ENCODE measurements around the gene GLI3. TPM values are rescaled to one million over a fixed set of nuclear protein-coding genes. Genes with fewer than 3 reads are reported as not detected.

The GLI3 gene
- total and polyA plus RNA-seq, 2 experiments from 2014 or later, result 15.2 to 27.9 TPM

DNA sequence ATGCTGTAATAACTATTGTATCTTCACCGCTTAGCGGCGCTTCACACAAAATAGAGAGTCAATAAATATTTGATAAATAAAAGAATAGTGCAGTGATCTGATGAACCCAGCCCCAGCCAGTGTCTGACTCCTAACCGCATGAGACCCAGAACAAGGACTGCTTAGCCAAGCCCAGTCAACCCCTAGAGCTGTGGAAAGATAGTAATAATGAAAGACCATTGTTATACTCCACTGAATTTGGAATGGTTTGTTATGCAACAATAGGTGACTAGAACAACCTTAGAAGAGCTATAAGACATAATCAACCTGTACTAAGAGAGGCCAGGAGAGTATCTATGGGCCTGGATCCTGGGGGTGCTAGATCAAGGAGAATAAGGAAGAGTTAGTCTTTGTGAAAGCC lies 303.6 kb downstream of the GLI3 start:
- no peaks in the 10 kb centered on the region for H3K36me3 ChIP-seq
- no peak for DNase-seq (ENCODE audit: low read depth in 1 of 2, low spot score in 1 of 2)
- TF ChIP-seq, protein P1, sequence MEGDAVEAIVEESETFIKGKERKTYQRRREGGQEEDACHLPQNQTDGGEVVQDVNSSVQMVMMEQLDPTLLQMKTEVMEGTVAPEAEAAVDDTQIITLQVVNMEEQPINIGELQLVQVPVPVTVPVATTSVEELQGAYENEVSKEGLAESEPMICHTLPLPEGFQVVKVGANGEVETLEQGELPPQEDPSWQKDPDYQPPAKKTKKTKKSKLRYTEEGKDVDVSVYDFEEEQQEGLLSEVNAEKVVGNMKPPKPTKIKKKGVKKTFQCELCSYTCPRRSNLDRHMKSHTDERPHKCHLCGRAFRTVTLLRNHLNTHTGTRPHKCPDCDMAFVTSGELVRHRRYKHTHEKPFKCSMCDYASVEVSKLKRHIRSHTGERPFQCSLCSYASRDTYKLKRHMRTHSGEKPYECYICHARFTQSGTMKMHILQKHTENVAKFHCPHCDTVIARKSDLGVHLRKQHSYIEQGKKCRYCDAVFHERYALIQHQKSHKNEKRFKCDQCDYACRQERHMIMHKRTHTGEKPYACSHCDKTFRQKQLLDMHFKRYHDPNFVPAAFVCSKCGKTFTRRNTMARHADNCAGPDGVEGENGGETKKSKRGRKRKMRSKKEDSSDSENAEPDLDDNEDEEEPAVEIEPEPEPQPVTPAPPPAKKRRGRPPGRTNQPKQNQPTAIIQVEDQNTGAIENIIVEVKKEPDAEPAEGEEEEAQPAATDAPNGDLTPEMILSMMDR (IDR thresholded peaks at IDR 0.05; ENCODE audit: low read depth, low read length), result no peak
- no peak overlapping the region for H3K27ac ChIP-seq
- H3K4me3 ChIP-seq, result no peak overlapping the region
- no peaks in the 10 kb centered on the region for H3K4me1 ChIP-seq (ENCODE audit: low read depth)
- no peaks in the 10 kb centered on the region for H3K9me3 ChIP-seq (ENCODE audit: low read depth)
- no peaks in the 10 kb centered on the region for H3K27me3 ChIP-seq

DNA sequence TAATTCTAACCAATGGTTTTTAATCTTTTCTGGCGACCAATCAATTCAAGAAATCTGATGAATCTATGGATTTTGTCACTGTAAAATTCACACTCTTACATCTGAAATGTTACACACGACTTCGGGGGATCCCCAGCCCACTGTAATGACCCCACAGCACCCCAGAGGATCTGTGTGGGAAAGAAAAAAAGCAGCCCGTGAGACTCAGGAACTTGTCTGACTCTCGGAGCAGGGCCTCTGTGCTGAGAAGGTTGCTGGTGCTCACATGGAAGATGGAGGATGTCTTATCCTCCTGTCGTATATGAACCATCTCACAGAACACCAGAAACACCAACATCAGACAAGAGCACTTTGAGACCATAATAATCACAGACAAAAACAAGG lies 305.8 kb downstream of the GLI3 start:
- TF ChIP-seq, protein P1 (IDR thresholded peaks at IDR 0.05; ENCODE audit: low read depth, low read length), result no peak
- no peaks in the 10 kb centered on the region for H3K9me3 ChIP-seq (ENCODE audit: low read depth)
- H3K4me3 ChIP-seq, result no peak overlapping the region
- no peaks in the 10 kb centered on the region for H3K4me1 ChIP-seq (ENCODE audit: low read depth)
- DNase-seq (ENCODE audit: low read depth in 1 of 2, low spot score in 1 of 2), result no peak
- no peaks in the 10 kb centered on the region for H3K27me3 ChIP-seq
- no peak overlapping the region for H3K27ac ChIP-seq
- H3K36me3 ChIP-seq, result no peaks in the 10 kb centered on the region

DNA sequence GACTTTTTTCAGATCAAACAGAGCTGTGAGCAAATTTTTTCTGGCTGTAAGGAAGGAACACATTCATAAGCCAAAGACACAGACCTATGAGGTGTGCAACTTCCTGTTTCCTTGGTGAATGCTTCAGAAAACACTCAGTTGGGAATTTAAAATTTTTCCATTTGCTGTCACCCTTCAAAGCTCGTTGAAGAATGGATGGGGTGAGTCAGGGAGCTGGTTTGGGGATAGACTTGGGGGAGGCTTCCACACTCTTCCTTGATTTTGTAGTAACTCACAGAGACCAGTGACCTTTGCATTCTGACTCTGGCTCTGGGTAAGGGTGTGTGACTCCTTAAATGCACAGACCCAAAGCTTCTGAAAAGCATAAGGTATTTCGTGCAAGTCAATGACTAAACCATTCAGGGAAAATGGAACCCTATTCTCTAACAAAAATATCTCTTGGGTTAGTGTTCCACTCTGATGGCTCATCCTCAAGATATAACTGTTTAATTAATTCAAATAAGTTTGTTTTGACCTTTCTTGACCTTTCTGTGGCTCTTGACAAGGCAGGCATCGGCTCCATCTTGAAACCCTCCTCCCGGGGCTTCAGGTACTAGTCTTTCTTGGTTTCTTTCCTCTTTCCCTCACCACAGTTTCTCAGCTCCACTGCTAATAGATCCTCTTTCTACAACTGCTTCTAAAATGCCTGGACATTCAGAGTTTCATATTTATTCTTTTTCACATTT lies 306.3 kb downstream of the GLI3 start:
- no peak overlapping the region for H3K4me3 ChIP-seq
- TF ChIP-seq, protein P1 (IDR thresholded peaks at IDR 0.05; ENCODE audit: low read depth, low read length), result no peak
- DNase-seq (ENCODE audit: low read depth in 1 of 2, low spot score in 1 of 2), result peak in 1 of 2 donors; percentile 45
- H3K27me3 ChIP-seq, result no peaks in the 10 kb centered on the region
- H3K27ac ChIP-seq, result no peak overlapping the region
- H3K9me3 ChIP-seq (ENCODE audit: low read depth), result no peaks in the 10 kb centered on the region
- no peaks in the 10 kb centered on the region for H3K4me1 ChIP-seq (ENCODE audit: low read depth)
- H3K36me3 ChIP-seq, result no peaks in the 10 kb centered on the region

DNA sequence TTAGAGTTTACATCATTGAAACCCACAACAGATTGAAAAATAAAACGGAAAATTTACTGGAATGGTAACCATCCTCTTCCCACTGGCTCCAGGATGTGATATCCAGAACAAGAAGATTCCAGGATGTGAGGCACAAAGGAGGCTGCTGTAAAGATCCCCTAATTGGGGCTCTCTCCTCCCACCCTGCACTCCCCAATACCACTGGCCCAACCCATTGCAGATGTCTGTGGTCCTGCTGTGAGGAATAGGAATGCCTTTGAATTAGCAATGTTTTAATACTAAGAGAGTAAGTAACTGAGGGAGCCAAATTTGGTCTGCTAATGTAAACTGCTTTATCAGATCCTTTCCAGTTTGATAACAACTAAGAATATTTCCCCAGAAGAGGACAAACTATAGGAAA lies 308.2 kb downstream of the GLI3 start:
- no peak for DNase-seq (ENCODE audit: low read depth in 1 of 2, low spot score in 1 of 2)
- TF ChIP-seq, protein P1 (IDR thresholded peaks at IDR 0.05; ENCODE audit: low read depth, low read length), result no peak
- Histone ChIP-seq H3K4me1 (ENCODE audit: low read depth) (no peaks in the 10 kb centered on the region), H3K4me3 (no peak overlapping the region), H3K36me3 (no peaks in the 10 kb centered on the region), H3K9me3 (ENCODE audit: low read depth) (no peaks in the 10 kb centered on the region), H3K27me3 (no peaks in the 10 kb centered on the region), H3K27ac (no peak overlapping the region)

DNA sequence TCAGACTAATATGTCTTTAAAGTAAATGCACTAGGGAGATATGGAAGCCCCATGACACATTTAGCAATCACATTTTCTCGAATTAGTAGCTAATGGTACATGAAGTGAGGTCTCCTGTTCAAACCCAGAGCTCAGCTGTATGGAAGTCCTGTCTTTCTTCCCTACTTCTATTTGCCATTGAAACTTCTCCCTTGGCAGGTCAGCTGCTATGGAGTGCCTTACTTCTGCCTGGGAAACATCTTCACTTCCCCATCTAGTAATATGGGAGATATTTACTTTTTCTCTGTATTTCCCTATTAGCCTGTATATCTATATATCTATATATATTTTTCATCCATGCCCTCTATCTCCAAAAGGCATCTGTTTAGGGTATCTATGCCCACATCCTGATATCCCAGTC lies 308.8 kb downstream of the GLI3 start:
- Histone ChIP-seq H3K27ac (no peak overlapping the region), H3K9me3 (ENCODE audit: low read depth) (no peaks in the 10 kb centered on the region), H3K4me3 (no peak overlapping the region), H3K27me3 (no peaks in the 10 kb centered on the region), H3K4me1 (ENCODE audit: low read depth) (no peaks in the 10 kb centered on the region), H3K36me3 (no peaks in the 10 kb centered on the region)
- TF ChIP-seq, protein P1 (IDR thresholded peaks at IDR 0.05; ENCODE audit: low read depth, low read length), result no peak
- no peak for DNase-seq (ENCODE audit: low read depth in 1 of 2, low spot score in 1 of 2)
